Thyroid gland (tissue), 4 donors: ENCODE data around the gene TPK1. TPM values are rescaled to one million over a fixed set of nuclear protein-coding genes. Genes with fewer than 3 reads are reported as not detected.

Experiments used
- DNase-seq, 2 donors: peaks; one replicate each; pipeline ENCODE4 v3.0.0-alpha.2; 2019
- H3K27ac ChIP-seq, 3 donors: fragments of 200-600 bp; sonication (generic); 1 replicate in 2 of 3; 2 replicates in 1 of 3; pipeline ENCODE4 v1.5.1; 2016 to 2019; ENCODE audit warnings: mild to moderate bottlenecking in 1 of 3, moderate library complexity in 1 of 3
- H3K27me3 ChIP-seq: fragments of 200-600 bp; sonication (generic); one replicate; pipeline ENCODE4 v1.5.1; 2019
- H3K36me3 ChIP-seq, 2 donors: fragments of 200-600 bp; sonication (generic); one replicate each; pipeline ENCODE4 v1.5.1; 2016 to 2019
- H3K4me1 ChIP-seq, 2 donors: fragments of 200-600 bp; sonication (generic); one replicate each; pipeline ENCODE4 v1.5.1; 2017 to 2019
- H3K4me3 ChIP-seq, 3 donors: fragments of 200-600 bp; sonication (generic); replicated peaks in 1 of 3; 1 replicate in 2 of 3; 2 replicates in 1 of 3; pipeline ENCODE4 v1.5.1; 2016; ENCODE audit warnings: mild to moderate bottlenecking in 1 of 3
- H3K9me3 ChIP-seq: fragments of 200-600 bp; sonication (generic); one replicate; pipeline ENCODE4 v1.5.1; 2017
- POLR2A ChIP-seq, 2 donors: fragments of 450-650 bp; IDR thresholded peaks; one replicate each; pipeline ENCODE4 v1.6.1; 2017; ENCODE audit warnings: antibody characterized with exemption in 2 of 2, mild to moderate bottlenecking in 2 of 2, moderate library complexity in 1 of 2
- WGBS, 2 donors: methylation state at CpG; one replicate each; pipeline ENCODE4 v1.1.5; 2017; 5-methylcytosine and 5-hydroxymethylcytosine counted together
- intact Hi-C: fragments of 100-400 bp; cut with DNase I; formaldehyde crosslinking; loops from one replicate; pipeline ENCODE4 v1.15.1; 2023
- total RNA-seq, 4 donors: library from RNA; depleted of rRNA; stranded (reverse); fragments of >200 nt; gene quantifications; one replicate each; pipeline ENCODE4 v1.2.3, GENCODE V29; 2016
- TF ChIP-seq, protein P1 (sequence below), 6 experiments: fragments of 200-600 bp in 3 of 6; fragments of 450-650 bp in 3 of 6; sonication (generic) in 3 of 6; IDR thresholded peaks; one replicate each; pipeline ENCODE4 v1.5.1; 2016 to 2019; ENCODE audit warnings: antibody characterized with exemption in 6 of 6, mild to moderate bottlenecking in 2 of 6, inconsistent platforms in 1 of 6, moderate library complexity in 1 of 6

The TPK1 gene
- total RNA-seq, 4 donors from 2014 or later = 2.6 to 10.4 (median 6.2) TPM

DNA sequence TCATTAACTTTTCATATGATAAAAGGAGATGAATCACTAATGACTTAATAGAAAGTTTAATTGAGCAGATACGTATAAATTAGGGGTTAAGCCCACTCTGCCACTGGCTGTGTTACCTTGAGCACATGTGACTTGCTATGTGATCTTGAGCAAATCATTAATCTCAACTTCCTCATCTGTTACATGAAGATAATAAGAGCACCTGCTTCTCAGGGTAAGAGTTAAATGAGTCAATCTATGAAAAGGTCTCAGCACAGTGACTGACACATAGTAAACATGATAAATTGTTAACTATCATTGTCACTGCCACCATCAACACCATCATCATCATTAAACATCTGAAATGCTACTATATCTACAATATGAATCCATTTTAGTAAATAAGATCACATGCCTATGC, 110.8 kb downstream of the TPK1 start:
- no peaks in the 10 kb centered on the region for H3K36me3 ChIP-seq
- intact Hi-C loops = no loop called here
- H3K27ac ChIP-seq = no peak overlapping the region
- no peaks in the 10 kb centered on the region for H3K9me3 ChIP-seq
- H3K4me1 ChIP-seq = no peaks in the 10 kb centered on the region
- no peaks in the 10 kb centered on the region for H3K27me3 ChIP-seq
- 95 to 100% methylated on average over 1 of the region's 1 CpG for WGBS, 2 donors
- no peak for TF ChIP-seq POLR2A (IDR thresholded peaks at IDR 0.05)
- TF ChIP-seq, protein P1, sequence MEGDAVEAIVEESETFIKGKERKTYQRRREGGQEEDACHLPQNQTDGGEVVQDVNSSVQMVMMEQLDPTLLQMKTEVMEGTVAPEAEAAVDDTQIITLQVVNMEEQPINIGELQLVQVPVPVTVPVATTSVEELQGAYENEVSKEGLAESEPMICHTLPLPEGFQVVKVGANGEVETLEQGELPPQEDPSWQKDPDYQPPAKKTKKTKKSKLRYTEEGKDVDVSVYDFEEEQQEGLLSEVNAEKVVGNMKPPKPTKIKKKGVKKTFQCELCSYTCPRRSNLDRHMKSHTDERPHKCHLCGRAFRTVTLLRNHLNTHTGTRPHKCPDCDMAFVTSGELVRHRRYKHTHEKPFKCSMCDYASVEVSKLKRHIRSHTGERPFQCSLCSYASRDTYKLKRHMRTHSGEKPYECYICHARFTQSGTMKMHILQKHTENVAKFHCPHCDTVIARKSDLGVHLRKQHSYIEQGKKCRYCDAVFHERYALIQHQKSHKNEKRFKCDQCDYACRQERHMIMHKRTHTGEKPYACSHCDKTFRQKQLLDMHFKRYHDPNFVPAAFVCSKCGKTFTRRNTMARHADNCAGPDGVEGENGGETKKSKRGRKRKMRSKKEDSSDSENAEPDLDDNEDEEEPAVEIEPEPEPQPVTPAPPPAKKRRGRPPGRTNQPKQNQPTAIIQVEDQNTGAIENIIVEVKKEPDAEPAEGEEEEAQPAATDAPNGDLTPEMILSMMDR (IDR thresholded peaks at IDR 0.05) = no peak
- no peak overlapping the region for H3K4me3 ChIP-seq
- DNase-seq = no peak

DNA sequence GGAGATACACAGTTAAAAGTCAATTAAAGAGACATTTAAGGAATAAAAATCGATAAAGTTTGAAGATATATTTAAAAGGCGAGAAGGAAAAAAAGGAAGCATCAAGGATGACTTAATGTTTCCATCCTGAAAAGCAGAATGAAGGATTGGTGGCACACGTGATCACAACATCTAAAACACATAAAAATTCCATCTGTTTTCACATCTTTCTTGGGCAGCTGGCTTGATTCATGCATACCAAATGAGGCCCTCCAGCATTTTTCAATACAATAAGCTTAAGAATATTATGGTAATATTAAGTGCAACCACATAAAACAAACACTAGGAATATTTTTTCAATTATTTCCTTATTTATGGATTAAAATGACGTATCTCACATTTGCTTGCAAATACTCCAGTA, 112.6 kb downstream of the TPK1 start:
- 87 to 92% methylated on average over 4 of the region's 4 CpGs for WGBS, 2 donors
- H3K9me3 ChIP-seq = no peaks in the 10 kb centered on the region
- no peak for DNase-seq
- no peaks in the 10 kb centered on the region for H3K27me3 ChIP-seq
- TF ChIP-seq, protein P1 (IDR thresholded peaks at IDR 0.05) = no peak
- TF ChIP-seq POLR2A (IDR thresholded peaks at IDR 0.05) = no peak
- no peaks in the 10 kb centered on the region for H3K4me1 ChIP-seq
- intact Hi-C loops = no loop called here
- H3K36me3 ChIP-seq = no peaks in the 10 kb centered on the region
- H3K4me3 ChIP-seq = no peak overlapping the region
- H3K27ac ChIP-seq = no peak overlapping the region

DNA sequence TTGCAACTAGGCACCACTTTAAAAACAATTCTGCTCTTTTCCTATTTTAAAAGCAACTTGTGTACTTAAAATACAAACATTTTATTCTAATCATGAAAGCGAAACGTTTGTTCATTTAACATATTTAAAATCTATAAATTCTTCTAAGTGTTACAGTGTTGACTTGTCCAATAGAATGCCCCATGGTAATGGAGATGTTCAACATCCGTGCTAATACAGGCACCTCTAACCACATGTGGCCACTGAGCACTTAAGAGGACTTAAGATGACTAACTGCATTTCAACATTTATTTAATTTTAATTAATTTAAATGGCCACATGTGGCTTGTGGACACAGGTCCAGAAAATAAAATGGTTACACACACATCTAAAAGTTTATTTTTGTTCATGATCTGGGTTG, 115.1 kb downstream of the TPK1 start:
- TF ChIP-seq, protein P1 (IDR thresholded peaks at IDR 0.05) = no peak
- no peak for TF ChIP-seq POLR2A (IDR thresholded peaks at IDR 0.05)
- no peak for DNase-seq
- H3K36me3 ChIP-seq = no peaks in the 10 kb centered on the region
- no peaks in the 10 kb centered on the region for H3K9me3 ChIP-seq
- H3K27me3 ChIP-seq = no peaks in the 10 kb centered on the region
- WGBS, 2 donors = 87 to 92% methylated on average over 3 of the region's 3 CpGs
- no peaks in the 10 kb centered on the region for H3K4me1 ChIP-seq
- H3K4me3 ChIP-seq = no peak overlapping the region
- intact Hi-C loops = no loop called here
- no peak overlapping the region for H3K27ac ChIP-seq

DNA sequence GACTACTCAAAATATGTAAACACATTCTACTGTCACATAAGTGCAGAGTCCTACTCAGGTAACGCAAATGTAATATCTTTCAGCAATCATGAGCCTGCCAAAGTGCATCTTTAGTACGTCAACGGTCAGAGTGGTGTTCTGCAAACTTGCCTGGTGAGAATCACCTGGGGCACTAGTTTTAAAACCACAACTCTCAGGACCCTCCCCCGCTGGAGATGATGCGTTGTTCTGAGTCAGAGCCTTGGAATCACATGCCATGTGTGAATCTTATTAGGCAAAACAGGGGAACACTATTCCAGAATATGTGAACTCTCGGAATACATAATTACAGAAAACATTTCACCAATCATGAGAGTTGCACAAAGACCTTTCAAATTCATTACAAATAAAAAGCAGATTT, 115.7 kb downstream of the TPK1 start:
- Histone ChIP-seq H3K36me3 (no peaks in the 10 kb centered on the region), H3K4me3 (no peak overlapping the region), H3K9me3 (no peaks in the 10 kb centered on the region), H3K27me3 (no peaks in the 10 kb centered on the region), H3K27ac (no peak overlapping the region), H3K4me1 (no peaks in the 10 kb centered on the region)
- intact Hi-C loops = no loop called here
- no peak for DNase-seq
- no peak for TF ChIP-seq POLR2A (IDR thresholded peaks at IDR 0.05)
- TF ChIP-seq, protein P1 (IDR thresholded peaks at IDR 0.05) = no peak
- 80 to 82% methylated on average over 6 of the region's 6 CpGs for WGBS, 2 donors

DNA sequence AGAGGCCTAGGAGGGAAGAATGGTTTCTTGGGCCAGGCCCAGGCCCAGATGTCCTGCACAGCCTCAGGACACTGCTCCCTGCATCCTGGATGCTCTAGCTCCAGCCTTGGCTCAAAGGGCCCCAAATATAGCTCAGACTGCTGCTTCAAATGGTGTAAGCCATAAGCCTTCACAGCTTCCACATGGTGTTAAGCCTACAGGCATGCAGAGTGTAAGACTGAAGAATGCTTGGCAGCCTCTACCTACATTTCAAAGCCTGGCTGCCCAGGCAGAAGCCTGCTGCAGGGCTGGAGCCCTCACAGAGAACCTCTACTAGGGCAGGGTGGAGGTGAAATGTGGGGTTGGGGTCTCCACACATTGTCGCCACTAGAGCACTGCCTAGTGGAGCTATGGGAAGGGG, 118.1 kb downstream of the TPK1 start:
- Histone ChIP-seq H3K9me3 (no peaks in the 10 kb centered on the region), H3K4me1 (no peaks in the 10 kb centered on the region), H3K27ac (no peak overlapping the region), H3K36me3 (no peaks in the 10 kb centered on the region), H3K4me3 (no peak overlapping the region), H3K27me3 (no peaks in the 10 kb centered on the region)
- intact Hi-C loops = no loop called here
- DNase-seq = no peak
- 100% methylated on average over 1 of the region's 1 CpG; no CpG with 5 or more reads in 1 of the 2 donors for WGBS, 2 donors
- TF ChIP-seq, protein P1 (IDR thresholded peaks at IDR 0.05) = no peak
- no peak for TF ChIP-seq POLR2A (IDR thresholded peaks at IDR 0.05)
